ENCODE data around the gene SNN. TPM values are rescaled to one million over a fixed set of nuclear protein-coding genes. Genes with fewer than 3 reads are reported as not detected.

Gene SNN
- total and polyA plus RNA-seq, 7 donors, result 5.1 to 15.3 (median 13.0) TPM

DNA sequence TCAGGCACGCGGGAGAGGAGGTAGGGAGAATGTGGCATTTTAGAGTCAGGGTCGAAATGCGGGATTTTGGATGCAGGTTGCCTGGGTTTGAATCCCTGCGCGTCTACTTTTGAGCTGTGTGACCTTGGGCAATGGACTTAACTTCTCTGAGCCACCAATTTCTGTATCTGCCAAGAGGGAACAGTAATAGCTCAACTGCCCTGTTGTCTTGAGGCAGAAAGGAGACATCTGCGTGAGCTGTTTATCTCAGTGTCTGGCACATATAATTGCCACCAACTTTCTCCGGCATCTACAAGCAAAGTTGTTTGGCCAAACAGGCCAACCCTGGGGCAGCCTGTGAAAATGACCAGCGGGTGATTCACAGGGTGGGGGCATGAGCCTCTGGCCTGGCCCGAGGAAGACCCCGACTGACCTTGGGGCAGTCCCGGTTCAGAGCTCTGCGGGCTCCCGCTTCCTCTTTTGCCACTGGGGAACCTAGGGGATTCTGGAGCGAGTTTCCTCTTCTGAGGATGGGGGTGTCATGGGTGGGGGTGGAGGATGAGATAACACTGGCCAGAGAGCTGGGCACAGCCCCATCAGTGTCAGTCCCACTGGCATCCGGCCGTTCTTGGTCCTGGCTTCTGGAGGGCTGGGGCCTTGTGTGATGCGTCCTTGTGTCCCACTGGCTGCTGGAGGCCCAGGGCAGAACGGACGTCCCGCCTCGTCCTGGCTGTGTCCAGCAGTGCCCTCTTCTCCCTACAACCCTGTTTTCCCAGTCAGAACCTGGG lies 1.3 kb downstream of the SNN start:
- TF ChIP-seq, protein P1, sequence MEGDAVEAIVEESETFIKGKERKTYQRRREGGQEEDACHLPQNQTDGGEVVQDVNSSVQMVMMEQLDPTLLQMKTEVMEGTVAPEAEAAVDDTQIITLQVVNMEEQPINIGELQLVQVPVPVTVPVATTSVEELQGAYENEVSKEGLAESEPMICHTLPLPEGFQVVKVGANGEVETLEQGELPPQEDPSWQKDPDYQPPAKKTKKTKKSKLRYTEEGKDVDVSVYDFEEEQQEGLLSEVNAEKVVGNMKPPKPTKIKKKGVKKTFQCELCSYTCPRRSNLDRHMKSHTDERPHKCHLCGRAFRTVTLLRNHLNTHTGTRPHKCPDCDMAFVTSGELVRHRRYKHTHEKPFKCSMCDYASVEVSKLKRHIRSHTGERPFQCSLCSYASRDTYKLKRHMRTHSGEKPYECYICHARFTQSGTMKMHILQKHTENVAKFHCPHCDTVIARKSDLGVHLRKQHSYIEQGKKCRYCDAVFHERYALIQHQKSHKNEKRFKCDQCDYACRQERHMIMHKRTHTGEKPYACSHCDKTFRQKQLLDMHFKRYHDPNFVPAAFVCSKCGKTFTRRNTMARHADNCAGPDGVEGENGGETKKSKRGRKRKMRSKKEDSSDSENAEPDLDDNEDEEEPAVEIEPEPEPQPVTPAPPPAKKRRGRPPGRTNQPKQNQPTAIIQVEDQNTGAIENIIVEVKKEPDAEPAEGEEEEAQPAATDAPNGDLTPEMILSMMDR (IDR thresholded peaks at IDR 0.05), result no peak
- TF ChIP-seq POLR2AphosphoS5 (IDR thresholded peaks at IDR 0.05), result peak in 1 of 4 donors; percentile 25
- TF ChIP-seq EP300 (IDR thresholded peaks at IDR 0.05), result no peak
- no peak for TF ChIP-seq POLR2A (IDR thresholded peaks at IDR 0.05)
- H3K4me1 ChIP-seq, result peaks cover 0 to 63% (median 60%) of the 10 kb centered on the region in 4 donors
- H3K36me3 ChIP-seq, result no peaks in the 10 kb centered on the region
- no peak for DNase-seq
- no peaks in the 10 kb centered on the region for H3K9me3 ChIP-seq
- intact Hi-C loops (cut with DNase I), result loop anchor here (5.0 to 10.0 kb wide), 4 partner anchors 43 to 705 kb away; partner anchors contain the start of genes TXNDC11 and ZC3H7A
- 42 to 55% methylated on average over 22 of the region's 22 CpGs for WGBS, 2 donors
- no peaks in the 10 kb centered on the region for H3K27me3 ChIP-seq
- peak overlapping the region; percentile 54 to 100 (median 98) for H3K4me3 ChIP-seq
- peak overlapping the region; percentile 74 to 84 (median 78) for H3K27ac ChIP-seq

DNA sequence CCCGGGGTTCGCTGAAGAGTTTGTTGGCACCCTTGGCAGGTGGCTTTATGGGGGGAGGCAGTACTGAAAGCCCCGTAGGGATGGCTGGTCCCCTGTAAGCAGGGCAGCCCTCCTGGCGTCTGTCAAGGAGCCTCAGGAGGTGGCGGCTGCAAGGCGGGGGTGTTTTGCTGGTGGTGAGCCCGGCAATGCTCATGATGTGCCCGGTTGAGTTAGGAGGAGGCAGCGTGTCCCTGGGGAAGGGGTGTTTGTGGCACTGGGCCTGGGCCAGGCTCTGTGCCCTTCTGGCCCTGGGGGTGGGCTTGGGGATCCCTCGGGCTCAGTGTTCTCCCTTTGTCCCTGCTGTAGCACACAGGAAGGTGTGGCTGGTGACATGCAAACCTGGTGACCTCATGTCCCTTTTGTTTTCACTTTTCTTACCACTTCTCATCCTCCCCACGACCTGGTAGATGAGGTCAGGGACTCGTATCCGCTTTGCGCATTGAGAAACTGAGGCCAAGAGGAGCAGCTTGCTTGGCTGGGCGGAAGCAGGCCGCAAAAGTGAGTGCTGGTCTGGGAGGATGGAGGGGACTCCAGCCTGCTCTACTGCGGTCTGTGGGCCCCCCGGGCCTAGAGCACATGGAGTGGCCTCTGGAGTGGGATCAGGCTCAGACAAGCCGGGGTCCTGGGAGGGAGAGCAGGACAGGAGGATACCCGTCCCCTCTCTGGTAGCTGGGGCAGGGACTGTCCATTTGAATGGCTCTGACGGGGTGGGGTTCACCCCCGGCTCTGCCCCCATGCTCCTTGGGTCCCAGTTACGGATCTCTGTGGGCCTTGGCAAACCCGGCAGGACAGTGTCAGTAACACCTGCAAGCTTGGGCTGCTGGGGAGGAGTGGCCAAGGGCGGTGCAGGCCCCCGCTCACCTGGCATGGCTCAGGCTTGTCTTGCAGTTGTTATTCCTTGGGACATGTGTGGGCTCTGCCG lies 2.2 kb downstream of the SNN start:
- Histone ChIP-seq H3K27ac (peak overlapping the region; percentile 74 to 84 (median 78)), H3K9me3 (no peaks in the 10 kb centered on the region), H3K36me3 (no peaks in the 10 kb centered on the region), H3K4me3 (peak overlapping the region in 3 of 4 donors; percentile 97 to 100 (median 99)), H3K4me1 (peaks cover 0 to 72% (median 65%) of the 10 kb centered on the region in 4 donors), H3K27me3 (no peaks in the 10 kb centered on the region)
- intact Hi-C loops (cut with DNase I), result loop anchor here (5.0 to 10.0 kb wide), 2 partner anchors 42 to 124 kb away; partner anchors contain the start of gene ZC3H7A
- TF ChIP-seq POLR2A (IDR thresholded peaks at IDR 0.05) (no peak), POLR2AphosphoS5 (IDR thresholded peaks at IDR 0.05) (no peak), EP300 (IDR thresholded peaks at IDR 0.05) (no peak)
- TF ChIP-seq, protein P1 (IDR thresholded peaks at IDR 0.05), result no peak
- WGBS, 2 donors, result 59 to 80% methylated on average over 27 of the region's 27 CpGs
- no peak for DNase-seq

DNA sequence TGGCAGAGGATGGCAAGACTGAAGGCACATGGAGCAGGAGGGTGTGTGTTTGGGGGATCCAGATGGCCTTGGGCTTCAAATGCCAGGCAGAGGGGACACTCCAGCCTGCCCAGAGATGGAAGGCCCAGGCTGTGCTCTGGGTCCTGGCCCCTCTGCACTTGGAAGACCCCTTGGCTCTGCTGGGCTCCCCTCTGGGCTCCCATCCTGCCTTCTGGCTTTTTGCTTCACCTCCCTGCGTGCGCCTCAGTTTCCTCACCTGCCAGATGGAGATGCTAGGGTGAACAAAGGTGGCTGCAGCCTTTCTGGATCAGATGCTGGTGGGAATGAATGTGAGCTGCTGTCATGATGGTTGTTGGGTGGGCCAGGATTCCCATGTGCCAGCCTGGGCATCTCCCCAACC lies 3.0 kb downstream of the SNN start:
- intact Hi-C loops (cut with DNase I), result loop anchor here (5.0 to 10.0 kb wide), 2 partner anchors 41 to 124 kb away; partner anchors contain the start of gene ZC3H7A
- no peaks in the 10 kb centered on the region for H3K9me3 ChIP-seq
- peaks cover 0 to 72% (median 66%) of the 10 kb centered on the region in 4 donors for H3K4me1 ChIP-seq
- H3K27me3 ChIP-seq, result no peaks in the 10 kb centered on the region
- DNase-seq, result no peak
- no peak overlapping the region for H3K27ac ChIP-seq
- 98% methylated on average over 2 of the region's 2 CpGs for WGBS, 2 donors
- H3K36me3 ChIP-seq, result peaks cover 3 to 6% (median 4%) of the 10 kb centered on the region in 4 donors
- no peak overlapping the region for H3K4me3 ChIP-seq
- TF ChIP-seq, protein P1 (IDR thresholded peaks at IDR 0.05), result no peak
- TF ChIP-seq EP300 (IDR thresholded peaks at IDR 0.05) (no peak), POLR2A (IDR thresholded peaks at IDR 0.05) (no peak), POLR2AphosphoS5 (IDR thresholded peaks at IDR 0.05) (no peak)

DNA sequence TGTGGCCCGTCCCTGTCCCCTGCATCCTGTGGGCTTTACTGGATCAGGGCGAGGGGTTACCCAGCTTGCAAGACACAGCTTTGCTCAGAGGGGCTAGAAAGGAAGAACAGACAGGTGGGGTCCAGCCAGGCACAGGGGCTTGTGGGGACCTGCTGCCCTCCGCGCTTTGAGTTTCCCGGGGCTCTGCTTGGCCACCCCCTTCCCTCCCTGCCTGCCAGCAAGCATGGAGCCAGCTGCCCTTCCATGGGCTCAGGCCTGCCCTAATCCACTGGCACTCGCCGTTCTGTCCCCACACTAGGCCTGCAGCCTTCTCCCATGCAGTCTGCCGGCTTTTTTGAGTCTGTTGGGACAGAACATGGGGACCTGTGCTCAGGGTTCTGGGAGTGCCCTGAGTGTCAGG lies 3.4 kb downstream of the SNN start:
- Histone ChIP-seq H3K27ac (no peak overlapping the region), H3K9me3 (no peaks in the 10 kb centered on the region), H3K4me1 (peaks cover 0 to 72% (median 66%) of the 10 kb centered on the region in 4 donors), H3K27me3 (no peaks in the 10 kb centered on the region), H3K36me3 (peaks cover 7 to 10% (median 8%) of the 10 kb centered on the region in 4 donors), H3K4me3 (no peak overlapping the region)
- no peak for DNase-seq
- 93 to 94% methylated on average over 8 of the region's 8 CpGs for WGBS, 2 donors
- intact Hi-C loops (cut with DNase I), result loop anchor here (5.0 to 10.0 kb wide), 2 partner anchors 41 to 123 kb away; partner anchors contain the start of gene ZC3H7A
- TF ChIP-seq POLR2AphosphoS5 (IDR thresholded peaks at IDR 0.05) (no peak), POLR2A (IDR thresholded peaks at IDR 0.05) (no peak), EP300 (IDR thresholded peaks at IDR 0.05) (no peak)
- TF ChIP-seq, protein P1 (IDR thresholded peaks at IDR 0.05), result no peak

All from sigmoid colon (tissue), 7 donors.